SH-SY5Y (cell line): ENCODE data around the gene FEM1A.

Experiments
- GATA2 ChIP-seq: IDR thresholded peaks from 2 replicates; pipeline ENCODE4 v1.6.1; 2011; ENCODE audit warnings: mild to moderate bottlenecking, low read depth, low read length
- GATA3 ChIP-seq: IDR thresholded peaks from 2 replicates; pipeline ENCODE4 v1.6.1; 2011; ENCODE audit warnings: low read depth, mild to moderate bottlenecking, low read length, moderate library complexity

Gene FEM1A

DNA sequence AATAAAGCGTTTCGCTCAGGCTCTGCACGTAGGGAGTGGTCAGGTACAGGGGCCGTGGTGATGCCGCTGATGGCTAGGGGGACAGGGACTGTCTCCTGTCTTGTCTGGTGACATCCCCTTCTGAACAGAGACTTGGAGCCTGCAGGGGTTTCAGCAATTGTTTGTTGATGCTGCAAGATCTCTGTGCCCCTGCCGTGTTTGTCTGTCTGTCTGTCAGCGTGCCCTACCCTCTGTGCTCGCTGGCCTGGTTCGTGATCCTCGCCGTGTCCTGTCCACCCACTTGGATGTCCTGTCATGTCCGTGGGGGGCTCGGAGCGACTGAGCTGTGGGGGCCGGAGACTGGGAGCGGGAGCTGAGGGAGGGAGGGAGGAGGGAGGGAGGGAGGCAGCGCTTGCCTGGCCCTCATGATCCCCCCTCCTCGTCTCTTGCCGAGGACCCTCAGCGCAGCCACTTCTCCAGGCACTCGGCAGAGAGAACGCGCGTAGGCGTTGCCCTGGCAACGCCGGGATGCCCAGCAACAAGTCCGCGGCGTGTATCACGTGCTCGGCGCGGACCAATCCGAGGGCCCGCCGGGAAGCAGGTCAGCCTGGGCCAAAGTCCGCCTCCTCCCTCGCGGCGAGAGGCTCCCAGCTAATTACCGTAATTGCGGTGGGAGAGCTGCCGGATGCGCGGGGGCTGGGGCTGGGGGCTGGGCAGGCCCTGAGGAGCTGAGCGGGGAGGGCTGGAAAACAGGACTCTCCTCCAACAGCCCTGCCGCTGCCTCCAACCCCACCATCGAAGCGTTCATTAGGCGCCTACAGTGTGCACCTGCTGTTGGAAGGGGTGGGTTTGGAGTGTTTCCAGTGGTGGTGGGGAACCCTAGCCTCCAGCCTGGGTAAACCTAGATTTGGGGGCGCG is 31.9 kb upstream of the FEM1A start:
- TF ChIP-seq GATA3 (no peak), GATA2 (no peak)

GRCh38 chr19:4760285-4760650 is 31.3 kb upstream of the FEM1A start:
- TF ChIP-seq GATA3 = no peak
- TF ChIP-seq GATA2 = no peak

DNA sequence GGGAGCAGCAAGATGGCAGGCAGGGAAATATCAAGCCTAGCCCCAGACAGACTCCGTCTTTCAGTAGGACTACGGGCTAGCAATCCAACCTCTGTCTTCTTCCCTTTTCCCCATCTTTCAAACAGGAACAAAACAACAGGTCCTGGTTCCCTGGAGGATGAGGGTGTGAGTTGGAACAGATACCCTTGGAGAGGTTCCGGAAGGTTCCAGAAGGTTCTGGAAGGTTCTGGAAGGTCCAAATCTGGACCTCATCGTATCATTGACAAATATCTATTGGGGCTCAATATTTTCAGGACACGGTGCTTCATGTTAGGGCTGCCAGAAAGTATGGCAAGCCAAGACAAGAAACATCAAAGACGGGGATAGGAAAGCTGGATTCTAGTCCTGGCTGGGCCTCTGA is 28.5 kb upstream of the FEM1A start:
- TF ChIP-seq GATA2 (no peak), GATA3 (no peak)

DNA sequence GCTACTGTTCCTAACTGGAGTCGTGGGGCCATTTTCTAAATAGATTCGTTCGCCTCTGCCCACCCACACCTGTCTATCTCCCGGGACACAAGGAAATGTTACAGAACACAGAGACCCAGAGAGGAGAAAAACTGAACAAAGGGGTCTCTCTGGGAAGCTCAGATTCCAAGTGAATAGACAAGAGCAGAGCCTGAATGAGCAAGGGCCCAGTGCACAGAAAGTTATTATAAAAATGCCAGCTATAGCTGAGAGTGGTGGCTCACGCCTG is 27.2 kb upstream of the FEM1A start:
- TF ChIP-seq GATA2 (no peak), GATA3 (no peak)

DNA sequence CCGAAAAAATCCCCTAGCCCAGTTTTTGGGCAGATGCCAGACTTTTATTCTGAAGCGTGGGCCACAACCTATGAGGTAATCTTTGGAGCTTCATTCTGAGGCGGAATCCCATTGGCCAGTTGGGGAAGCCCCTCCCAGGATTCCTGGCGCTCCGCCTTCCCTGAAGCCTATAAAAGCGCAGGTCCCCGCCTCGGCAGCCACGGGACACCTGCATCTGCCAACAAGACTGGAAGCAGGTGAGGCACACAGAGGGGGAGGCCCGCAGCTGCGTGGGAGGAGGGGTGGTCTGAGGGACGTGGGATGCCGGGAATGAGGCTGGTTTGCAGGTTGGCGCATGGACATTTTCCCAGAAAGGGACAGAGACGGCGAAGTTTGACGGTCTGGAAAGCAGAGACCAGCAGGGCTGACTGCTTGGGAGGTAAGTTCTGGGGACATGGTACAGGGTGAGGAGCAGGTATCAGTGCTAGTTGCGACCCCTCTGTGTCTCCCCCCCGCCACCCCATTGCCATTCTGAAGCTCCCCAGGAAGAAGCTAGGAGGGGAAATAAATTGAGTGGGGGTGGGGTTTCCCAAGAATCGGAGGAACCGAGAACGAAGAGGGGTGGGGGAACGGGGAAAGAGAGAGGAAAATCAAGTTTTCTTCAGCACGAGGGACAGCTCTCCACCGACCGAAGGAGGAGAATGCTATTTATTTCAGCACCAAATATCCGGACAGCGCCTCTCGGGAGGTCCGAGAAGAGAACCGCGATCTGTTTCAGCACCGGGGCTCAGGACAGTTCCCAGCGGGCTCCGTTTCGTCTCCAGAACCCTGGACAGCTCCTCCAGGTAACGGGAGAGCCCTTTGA is 22.4 kb upstream of the FEM1A start:
- TF ChIP-seq GATA2 = no peak
- no peak for TF ChIP-seq GATA3

GRCh38 chr19:4772566-4772965 is 19.0 kb upstream of the FEM1A start:
- TF ChIP-seq GATA3 = no peak
- no peak for TF ChIP-seq GATA2

GRCh38 chr19:4773047-4773640 is 18.4 kb upstream of the FEM1A start:
- TF ChIP-seq GATA2 = no peak
- no peak for TF ChIP-seq GATA3

DNA sequence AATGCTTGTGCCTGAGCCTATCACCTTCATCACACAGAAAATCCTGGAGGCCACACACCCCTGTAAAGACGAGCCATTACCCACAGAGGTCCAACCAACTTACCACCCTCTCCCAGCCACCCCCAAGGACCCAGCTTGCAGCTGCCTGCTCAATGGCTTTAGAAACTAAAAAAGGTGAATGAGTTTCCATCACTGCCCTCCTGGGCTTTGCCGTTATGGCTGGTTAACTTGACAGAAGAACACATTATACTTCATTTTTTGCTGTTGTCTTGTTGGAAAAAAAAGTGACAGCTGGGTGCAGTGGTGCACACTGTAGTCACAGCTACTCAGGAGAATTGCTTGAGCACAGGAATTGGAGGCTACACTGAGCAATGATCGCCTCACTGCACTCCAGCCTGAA is 17.4 kb upstream of the FEM1A start:
- TF ChIP-seq GATA3 (no peak), GATA2 (no peak)

GRCh38 chr19:4775627-4776152 is 15.8 kb upstream of the FEM1A start:
- TF ChIP-seq GATA3 (no peak), GATA2 (no peak)

- no peak for TF ChIP-seq GATA3
- no peak; the same call in 1 of the 2 replicates for TF ChIP-seq GATA2
Observed at GRCh38 chr19:4776436-4777211, 14.9 kb upstream of the FEM1A start.

- TF ChIP-seq GATA2 (no peak), GATA3 (no peak)
Observed at GRCh38 chr19:4780860-4781259, 10.7 kb upstream of the FEM1A start.

DNA sequence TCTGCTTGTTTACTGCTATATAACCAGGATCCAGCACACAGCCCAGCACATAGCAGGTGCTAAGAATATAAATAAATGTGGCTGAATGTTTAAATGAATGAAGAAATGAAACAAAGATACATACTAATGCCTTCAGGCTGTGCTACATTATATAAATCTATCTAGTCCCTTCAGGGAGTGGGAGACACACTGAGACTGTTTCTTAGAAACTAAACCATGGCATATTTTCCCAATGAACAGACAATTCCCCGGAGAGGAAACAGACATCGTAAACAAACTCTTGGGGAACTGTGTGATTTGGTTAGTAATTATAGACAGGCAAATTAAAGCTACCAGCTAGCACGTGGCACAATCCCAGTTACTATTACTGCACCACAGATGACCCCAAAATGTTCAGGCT is 9.7 kb upstream of the FEM1A start:
- TF ChIP-seq GATA3 = no peak
- TF ChIP-seq GATA2 = no peak

DNA sequence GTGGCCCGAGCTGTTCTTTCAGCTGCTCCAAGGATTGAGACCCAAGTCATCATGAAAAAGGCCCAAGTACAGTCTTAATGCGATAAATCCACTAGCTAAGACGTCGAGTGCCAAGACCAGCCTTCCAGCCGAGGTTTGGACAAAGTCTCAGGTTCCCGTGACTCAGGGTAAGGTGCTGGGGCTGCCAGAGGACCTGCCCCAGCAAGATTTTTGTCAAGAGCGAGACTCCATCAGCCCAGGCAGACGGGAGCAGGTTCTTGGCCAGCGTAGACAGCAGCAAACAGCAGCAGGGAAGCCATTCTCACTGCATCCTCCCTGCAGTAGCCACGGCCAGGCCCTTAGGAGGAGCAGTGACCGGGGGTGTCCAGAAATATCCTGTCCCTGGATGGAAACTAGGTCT is 3.4 kb downstream of the FEM1A start:
- no peak for TF ChIP-seq GATA3
- no peak for TF ChIP-seq GATA2

GRCh38 chr19:4795400-4795799 is 3.9 kb downstream of the FEM1A start:
- TF ChIP-seq GATA3 (no peak), GATA2 (no peak)

DNA sequence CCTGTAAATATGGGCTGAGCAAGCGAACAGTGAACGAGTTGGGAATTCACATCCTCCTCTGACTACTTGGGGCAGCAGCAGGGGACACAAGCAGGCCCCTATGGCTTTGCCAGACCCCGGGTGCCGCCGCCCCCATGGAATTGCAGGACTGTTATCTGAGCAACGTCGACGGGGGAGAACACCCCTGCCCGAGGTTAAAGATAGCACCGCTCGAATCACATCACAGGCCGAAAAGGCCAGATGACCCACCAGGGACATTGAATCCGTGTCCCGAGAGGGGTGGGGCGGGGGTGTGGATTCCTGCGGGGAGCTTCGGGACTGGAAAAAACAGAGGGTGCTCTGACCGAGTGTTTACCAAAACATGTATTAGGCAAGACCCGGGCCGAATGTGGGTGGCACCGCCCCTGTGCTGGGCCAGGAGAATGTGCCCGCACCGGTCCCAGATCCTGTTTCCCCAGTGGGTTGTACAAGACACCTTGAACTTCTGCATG is 9.1 kb downstream of the FEM1A start:
- TF ChIP-seq GATA3 = no peak
- TF ChIP-seq GATA2 = no peak

- TF ChIP-seq GATA3 (no peak), GATA2 (no peak)
Observed at GRCh38 chr19:4801085-4801619, 9.6 kb downstream of the FEM1A start.
